HG02759 (cell line): ENCODE measurements around the gene AFF1.
"Not testable (repeated sequence)": the region's sequence is repeated elsewhere in the genome, so short reads cannot be mapped to it uniquely, and the experiment has no call there.

Source experiments
- ATAC-seq: cut with Tn5 transposase; IDR thresholded peaks from one replicate; pipeline ENCODE4 v1.9.1; 2021; ENCODE audit warnings: mild to moderate bottlenecking, moderate library complexity; ENCODE audit not compliant: unreplicated experiment

AFF1 gene

DNA sequence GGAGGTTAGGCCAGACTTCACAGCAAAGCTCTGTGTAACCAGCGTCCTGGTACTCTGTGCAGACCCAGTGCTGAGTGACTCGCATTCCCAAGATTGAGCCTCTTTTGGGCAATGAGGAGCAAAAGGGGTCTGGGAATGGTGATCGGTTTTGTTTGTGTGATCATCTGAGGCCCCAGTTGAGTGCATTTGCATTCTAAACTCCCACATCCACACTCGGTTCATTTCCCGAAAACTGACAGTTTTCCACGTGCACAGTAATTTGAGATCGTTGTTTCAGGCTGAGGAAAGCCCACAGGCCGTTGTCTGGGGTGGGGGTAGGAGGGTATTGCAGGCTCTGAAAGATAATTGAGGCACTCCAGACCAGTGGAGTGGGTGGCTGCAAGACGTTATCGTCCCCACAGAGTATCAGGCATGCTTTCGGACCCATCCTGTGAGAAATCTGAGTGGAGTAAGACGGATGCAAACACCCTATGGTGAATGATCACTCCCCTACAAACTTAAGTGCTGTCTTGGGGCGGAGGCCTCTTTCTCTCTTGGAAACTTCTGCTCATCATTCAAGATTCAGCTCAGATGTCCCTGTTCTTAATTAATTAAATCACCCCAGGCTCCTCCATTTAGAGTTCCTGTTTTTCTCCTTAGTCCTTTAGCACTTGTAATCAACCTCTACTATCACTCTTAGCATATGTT is 96.1 kb downstream of the AFF1 start:
- ATAC-seq: no peak

- no peak for ATAC-seq
These were observed 97.1 kb downstream of the AFF1 start for GRCh38 chr4:87031920-87032319.

DNA sequence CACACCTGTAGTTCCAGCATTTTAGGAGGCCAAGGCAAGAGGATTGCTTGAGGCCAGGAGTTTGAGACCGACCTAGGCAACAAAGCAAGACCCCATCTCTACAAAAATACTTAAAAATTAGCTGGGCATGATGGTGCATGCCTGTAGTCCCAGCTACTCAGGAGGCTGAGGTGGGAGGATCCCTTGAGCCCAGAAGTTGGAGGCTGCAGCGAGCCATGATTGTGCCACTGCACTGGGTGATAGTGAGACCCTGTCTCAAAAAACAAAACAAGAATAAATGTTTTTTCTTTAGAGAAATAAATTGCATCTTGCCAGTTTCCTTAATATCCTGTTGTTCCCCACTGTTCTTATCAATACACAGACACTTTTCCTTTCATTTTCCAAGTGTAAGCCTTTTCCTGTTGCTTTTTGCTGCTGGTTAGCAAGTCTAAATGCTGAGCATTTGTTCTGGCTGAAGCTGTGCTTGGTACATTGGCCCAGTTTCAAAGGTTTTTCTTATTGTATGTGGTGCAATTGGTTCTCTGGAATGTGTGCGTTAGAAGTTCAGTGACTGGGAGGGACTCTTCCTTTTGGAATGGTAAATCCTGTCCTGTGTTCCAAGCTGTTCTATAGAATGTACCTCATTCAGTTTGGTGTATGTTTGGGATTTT is 98.2 kb downstream of the AFF1 start:
- ATAC-seq: no peak

DNA sequence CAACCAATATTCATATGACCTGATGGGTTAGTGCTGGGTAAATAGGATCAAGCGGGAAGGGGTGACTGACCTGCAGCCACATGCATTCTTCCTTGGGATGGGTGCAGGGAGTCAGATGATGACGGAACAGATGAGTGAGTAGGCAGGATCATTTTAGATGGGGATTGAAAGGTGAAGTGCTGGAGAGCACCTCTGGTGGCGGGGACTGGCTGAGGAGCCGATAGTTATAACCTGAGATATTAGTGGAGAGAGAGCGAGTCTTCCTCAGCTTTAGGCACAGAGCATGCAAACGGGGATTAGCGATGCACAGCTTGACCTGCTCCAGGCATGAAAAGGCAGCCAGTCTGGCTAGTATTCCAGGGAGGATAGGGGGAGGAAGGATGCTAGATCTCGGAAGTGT is 99.1 kb downstream of the AFF1 start:
- no peak for ATAC-seq

- ATAC-seq: no peak
These were observed 99.7 kb downstream of the AFF1 start for GRCh38 chr4:87034527-87034926.

GRCh38 chr4:87035881-87036509 is 101.2 kb downstream of the AFF1 start:
- no peak for ATAC-seq

- no peak for ATAC-seq
These were observed 101.9 kb downstream of the AFF1 start for GRCh38 chr4:87036713-87037112.

DNA sequence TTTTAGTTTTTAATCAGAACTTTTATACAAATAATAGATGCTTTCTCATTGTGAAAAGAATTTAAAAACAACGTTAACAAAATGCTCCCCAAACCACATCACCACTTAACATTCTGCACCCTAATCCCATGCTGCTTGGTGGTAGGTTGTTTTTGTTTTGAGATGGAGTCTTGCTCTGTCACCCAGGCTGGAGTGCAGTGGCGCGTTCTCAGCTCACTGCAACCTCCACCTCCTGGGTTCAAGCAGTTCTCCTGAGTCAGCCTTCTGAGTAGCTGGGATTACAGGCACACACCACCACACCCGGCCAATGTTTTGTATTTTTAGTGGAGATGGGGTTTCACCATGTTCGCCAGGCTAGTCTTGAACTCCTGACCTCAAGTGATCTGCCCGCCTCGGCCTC is 102.4 kb downstream of the AFF1 start:
- not testable (repeated sequence) for ATAC-seq

DNA sequence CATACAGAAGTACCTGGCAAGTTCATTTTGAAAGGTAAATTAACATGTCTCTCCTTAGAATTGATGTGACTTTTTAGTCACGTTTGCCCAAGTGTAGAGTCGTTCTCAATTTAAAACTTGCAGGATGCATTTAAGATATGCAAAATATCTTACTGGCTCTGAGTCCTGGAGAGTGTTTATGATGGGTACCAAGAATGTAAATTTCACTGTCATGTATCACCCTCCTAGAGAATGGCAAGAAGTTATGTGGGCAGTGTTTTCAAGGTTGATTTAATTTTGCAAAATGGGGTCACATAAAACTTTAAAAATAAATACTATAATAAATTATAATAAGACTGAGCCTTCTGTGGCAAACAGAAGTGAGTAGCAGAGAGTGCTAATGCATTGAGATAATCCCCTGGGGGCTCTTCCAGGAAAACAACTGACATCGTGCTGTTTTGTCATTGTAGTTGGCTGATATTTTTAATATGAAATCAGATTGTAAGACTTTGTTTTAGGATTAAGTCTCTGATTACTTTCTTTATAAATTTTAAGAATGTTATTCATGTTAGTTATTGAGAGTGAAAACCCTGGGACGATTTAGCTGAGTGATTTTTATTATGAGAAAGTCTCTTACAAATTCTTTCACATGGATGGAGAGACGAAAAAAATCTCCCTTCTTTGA is 103.0 kb downstream of the AFF1 start:
- ATAC-seq: no peak

DNA sequence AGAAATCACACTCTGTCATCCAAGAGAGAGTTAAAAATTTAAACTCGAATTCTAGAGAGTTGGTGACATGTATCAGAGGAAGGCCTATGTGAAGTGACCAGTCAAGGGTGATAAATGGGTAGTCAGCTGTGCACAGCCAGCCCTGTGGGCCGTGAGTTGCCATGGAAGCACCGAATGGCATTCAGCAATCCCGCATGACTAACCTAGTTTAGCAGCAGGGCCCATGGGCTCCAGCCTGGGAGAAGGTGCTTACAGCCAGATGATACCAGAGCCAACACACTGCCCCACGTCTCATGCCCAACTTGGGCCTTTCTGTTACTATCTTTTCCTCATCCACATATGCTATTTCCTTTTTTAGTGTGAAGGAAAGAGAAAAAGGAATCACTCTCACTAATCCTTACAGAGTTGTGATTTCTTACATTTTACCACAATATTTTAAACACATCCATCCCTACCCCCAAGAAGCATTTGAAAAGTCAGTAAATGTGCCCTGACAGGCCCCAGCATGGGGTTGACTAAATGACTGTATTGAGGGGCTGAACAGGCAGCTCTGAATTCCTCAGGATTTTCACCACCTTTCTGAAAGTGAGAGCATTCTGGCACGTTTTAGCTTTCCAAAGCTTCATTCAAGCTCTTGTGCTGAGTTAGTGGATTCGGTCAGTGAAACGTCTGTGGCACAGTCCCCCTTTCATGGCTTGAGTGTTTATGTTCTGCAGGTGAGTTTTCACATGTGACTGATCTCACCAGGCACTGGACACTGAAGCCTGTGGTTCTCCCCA is 104.2 kb downstream of the AFF1 start:
- ATAC-seq: peak; percentile 59

DNA sequence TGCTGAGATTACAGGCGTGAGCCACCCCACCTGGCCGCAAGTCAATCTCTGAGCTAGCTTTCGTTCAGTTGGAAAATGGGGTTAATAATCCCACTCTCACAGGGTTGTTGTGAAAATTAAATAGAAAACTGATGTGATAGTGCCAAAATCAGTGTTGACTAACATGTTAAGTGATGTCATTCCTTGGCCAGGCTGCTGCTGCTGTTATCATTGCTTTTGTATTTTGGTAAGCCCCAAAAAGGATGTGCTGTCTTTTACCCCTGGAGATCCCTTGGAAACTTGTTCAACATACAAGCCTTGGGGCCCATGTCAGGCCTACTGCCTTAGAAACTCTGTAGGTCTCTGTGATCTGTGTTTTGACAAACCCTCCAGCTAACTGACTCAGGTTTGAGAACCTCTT is 106.3 kb downstream of the AFF1 start:
- ATAC-seq: no peak

- ATAC-seq: no peak
These were observed 107.4 kb downstream of the AFF1 start for GRCh38 chr4:87042221-87042620.

- peak; percentile 49 for ATAC-seq
These were observed 108.4 kb downstream of the AFF1 start for GRCh38 chr4:87042986-87043820.

DNA sequence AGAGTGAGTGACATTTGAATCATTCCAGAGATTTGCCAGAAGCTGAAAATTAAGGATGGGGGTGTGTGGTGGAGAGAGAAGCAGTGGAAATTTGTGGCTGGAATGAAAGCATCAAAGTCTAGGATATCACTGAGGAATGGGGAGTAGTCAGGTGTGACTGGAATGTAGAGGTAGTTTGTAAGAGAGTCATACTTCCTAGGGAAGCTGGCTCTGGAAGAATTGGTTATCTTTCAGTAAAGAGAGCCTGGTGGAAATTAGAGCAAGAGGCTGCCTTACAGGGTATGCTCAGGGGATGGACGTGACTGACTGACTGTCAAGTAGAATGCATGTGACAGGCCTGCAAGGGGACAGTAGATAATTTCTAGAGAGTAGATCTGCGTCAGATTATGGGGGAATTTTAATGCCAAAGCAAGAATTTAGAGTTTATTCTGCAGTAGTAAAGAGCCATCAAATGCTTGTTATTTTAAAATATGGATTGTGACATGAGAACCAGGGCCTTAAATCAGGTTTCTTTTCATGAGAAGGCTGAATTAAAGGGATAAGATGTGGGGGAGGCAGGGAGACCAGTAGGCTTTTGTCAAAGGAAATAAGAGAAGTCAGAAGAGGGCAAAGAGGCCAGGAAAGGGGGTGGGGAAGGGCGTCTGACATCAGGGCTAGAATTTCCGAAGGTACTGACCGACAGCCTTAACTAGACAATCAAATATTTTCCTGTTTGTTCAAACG is 109.9 kb downstream of the AFF1 start:
- ATAC-seq: no peak

DNA sequence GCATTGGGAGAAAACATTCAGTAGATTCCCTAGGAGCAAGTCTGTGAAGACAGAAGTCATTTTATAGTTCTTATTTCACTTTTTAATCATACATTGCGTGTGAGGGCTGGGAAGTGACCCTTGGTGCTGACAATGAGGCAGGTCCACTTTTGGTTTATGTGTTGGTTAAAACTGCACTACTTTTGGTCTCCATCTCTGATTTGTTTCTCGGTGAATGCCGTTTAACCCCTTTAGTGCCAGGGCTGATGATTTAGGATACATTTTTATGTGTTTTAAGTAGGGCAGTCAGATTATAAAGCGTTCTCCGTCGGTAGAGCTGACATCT is 110.4 kb downstream of the AFF1 start:
- no peak for ATAC-seq

DNA sequence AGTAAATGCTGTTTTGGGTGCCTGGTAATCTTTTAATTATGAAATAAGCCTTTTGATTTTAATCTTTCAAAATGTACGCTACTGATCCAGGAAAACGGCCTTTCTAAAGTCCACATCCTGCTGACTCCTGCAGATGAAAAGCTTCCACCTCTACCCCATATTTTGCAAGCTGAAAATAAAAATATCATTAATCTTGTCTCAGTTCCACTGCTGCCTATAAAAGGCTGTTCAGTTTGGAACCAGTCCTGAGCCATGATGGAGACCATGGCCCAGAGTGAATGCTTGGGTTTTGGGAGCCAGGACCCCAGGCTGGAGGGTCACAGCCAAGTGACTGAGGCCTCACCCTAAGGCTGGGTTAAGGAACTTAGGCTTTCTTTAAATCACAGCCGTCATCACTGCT is 110.8 kb downstream of the AFF1 start:
- ATAC-seq: no peak

DNA sequence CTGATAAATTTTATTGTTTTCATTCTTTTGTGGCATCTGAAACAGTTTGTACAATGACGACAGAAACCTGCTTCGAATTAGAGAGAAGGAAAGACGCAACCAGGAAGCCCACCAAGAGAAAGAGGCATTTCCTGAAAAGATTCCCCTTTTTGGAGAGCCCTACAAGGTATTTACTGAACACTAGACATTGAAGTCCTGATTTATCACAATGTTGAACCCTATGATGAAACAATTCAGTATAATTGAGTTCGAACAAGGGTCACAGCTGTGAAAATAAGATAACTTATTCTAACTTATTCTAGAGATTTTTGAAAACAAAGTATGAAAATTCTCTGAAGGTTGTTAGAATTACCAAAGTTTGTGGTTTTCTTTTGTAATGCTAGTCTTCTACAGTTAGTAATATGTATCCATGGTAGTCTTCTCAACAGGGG is 111.3 kb downstream of the AFF1 start:
- no peak for ATAC-seq

GRCh38 chr4:87047281-87047798 is 112.5 kb downstream of the AFF1 start:
- no peak for ATAC-seq

- ATAC-seq: no peak
These were observed 114.7 kb downstream of the AFF1 start for GRCh38 chr4:87049508-87049907.
